SW480 (cell line): ENCODE data around the gene OSTC.

Experiments used
- DNase-seq: peaks from one replicate; pipeline ENCODE4 v3.0.0-alpha.2; 2016; ENCODE audit warnings: low spot score

Gene OSTC

GRCh38 chr4:108716340-108716739 lies 65.9 kb downstream of the OSTC start:
- no peak for DNase-seq

GRCh38 chr4:108717386-108717785 lies 67.0 kb downstream of the OSTC start:
- DNase-seq = no peak
